ENCODE measurements around the gene TNS3.
A peak's percentile ranks its signal among the peaks of the same experiment; 100 is the strongest.

TNS3 gene

DNA sequence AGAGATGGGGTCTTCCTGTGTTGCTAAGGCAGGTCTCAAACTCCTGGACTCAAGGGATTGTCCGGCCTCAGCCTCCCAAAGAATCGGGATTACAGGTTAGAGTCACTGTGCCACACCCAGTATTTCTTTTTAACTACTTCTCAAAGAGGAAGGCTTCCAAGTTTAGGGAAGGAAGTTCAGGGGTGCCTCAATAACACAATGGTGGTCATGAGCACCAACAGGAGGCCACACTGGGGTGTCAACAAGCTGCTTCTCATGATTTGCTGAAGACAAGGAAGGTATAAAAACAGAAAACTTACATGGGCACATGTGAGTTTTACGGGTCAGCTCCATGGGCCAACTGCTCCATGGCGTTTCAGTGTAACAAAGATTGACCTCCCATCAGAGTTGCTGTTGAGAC is 160.5 kb downstream of the TNS3 start:
- DNase-seq (ENCODE audit: low read depth, low spot score), result no peak
- in situ Hi-C loops (cut with HindIII; ENCODE audit: low sequenced_read_pairs), result no loop called here
- H3K4me3 ChIP-seq (ENCODE audit: low read depth, low read length), result no peak overlapping the region
- TF ChIP-seq, protein P1, sequence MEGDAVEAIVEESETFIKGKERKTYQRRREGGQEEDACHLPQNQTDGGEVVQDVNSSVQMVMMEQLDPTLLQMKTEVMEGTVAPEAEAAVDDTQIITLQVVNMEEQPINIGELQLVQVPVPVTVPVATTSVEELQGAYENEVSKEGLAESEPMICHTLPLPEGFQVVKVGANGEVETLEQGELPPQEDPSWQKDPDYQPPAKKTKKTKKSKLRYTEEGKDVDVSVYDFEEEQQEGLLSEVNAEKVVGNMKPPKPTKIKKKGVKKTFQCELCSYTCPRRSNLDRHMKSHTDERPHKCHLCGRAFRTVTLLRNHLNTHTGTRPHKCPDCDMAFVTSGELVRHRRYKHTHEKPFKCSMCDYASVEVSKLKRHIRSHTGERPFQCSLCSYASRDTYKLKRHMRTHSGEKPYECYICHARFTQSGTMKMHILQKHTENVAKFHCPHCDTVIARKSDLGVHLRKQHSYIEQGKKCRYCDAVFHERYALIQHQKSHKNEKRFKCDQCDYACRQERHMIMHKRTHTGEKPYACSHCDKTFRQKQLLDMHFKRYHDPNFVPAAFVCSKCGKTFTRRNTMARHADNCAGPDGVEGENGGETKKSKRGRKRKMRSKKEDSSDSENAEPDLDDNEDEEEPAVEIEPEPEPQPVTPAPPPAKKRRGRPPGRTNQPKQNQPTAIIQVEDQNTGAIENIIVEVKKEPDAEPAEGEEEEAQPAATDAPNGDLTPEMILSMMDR (IDR thresholded peaks at IDR 0.05; ENCODE audit: low read depth, low read length), result no peak

DNA sequence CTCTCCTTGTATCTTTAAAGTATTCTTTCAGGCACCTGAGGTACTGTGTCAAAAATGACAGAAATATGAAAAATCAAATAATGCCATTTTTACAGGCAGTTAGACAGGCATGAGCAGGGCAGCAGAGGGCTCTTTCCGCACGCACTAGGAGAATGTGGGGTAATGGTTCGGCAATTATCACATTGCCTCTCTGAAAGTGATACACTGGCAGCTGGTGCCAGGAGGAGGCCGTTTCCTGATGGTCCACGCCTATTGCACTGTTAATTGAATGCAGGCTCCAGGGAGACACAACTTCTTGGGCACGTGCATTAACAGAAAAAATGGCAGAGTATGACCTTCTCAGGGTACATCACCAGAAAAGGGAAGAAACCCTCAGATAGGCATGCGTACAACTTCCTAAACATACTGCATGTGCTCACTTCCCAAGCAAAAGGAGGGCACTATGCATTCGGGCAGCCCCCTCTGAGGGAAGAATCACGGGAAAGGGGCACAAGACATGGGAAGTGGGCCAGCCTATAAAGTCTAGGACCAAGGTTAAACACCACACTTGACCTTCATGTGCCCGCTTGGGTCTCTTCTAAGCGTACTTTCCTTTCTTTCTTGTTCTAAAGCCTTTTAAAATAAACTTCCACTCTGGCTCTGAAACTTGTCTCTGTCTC is 161.7 kb downstream of the TNS3 start:
- no peak for DNase-seq (ENCODE audit: low read depth, low spot score)
- in situ Hi-C loops (cut with HindIII; ENCODE audit: low sequenced_read_pairs), result no loop called here
- TF ChIP-seq, protein P1 (IDR thresholded peaks at IDR 0.05; ENCODE audit: low read depth, low read length), result no peak
- no peak overlapping the region for H3K4me3 ChIP-seq (ENCODE audit: low read depth, low read length)

DNA sequence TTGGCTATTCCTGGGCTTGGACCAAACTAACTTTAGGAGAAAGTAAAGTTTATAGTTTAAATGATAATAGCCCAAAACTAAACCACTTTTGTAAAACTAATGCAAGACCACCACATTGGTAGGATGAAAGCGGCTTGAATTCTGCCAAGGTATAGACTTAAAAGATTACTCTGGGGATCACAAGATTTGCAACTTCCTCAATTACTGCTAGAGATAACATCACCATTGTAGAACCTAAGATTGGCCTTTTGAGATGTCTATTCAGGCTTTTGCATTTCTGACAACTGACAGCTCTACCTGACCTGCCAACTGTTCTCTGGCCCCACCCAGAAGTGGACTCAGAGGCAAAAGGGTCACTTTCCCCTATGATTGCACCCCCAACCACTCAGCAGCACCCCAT is 162.4 kb downstream of the TNS3 start:
- in situ Hi-C loops (cut with HindIII; ENCODE audit: low sequenced_read_pairs), result no loop called here
- no peak overlapping the region for H3K4me3 ChIP-seq (ENCODE audit: low read depth, low read length)
- TF ChIP-seq, protein P1 (IDR thresholded peaks at IDR 0.05; ENCODE audit: low read depth, low read length), result no peak
- no peak for DNase-seq (ENCODE audit: low read depth, low spot score)

DNA sequence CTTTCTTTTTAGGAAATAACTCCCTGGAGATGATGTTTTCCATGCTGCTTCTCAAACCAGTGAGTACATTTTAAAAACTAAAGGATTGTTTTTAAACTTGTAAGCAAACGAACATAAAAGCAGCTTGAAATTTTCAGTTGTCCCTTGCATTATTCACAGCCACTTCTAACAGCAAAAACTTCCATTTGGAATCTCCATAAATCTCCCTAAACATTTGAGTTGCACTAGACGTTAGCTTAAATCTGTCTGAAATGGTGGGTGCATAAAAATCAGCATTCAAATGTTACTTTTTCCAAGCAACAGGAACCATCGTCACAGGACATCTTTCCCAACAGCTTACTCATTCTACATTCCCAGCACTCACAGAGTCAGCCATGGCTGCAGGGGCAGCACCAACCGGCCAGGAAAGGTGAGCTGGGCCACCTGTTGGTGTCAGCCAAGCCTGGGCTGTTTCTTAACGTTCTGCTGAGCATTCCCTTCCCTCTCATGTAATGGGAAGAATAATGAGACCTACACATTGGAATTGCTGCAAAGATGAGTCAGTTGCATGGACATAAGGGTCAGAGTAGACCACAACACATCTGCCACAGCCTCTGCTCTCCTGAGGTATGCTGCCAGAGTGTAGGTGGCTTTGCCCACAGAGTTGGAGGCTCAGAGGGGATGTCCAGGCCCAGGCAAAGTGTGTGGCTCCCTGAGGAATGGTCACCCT is 163.2 kb downstream of the TNS3 start:
- DNase-seq (ENCODE audit: low read depth, low spot score), result peak; percentile 71

DNA sequence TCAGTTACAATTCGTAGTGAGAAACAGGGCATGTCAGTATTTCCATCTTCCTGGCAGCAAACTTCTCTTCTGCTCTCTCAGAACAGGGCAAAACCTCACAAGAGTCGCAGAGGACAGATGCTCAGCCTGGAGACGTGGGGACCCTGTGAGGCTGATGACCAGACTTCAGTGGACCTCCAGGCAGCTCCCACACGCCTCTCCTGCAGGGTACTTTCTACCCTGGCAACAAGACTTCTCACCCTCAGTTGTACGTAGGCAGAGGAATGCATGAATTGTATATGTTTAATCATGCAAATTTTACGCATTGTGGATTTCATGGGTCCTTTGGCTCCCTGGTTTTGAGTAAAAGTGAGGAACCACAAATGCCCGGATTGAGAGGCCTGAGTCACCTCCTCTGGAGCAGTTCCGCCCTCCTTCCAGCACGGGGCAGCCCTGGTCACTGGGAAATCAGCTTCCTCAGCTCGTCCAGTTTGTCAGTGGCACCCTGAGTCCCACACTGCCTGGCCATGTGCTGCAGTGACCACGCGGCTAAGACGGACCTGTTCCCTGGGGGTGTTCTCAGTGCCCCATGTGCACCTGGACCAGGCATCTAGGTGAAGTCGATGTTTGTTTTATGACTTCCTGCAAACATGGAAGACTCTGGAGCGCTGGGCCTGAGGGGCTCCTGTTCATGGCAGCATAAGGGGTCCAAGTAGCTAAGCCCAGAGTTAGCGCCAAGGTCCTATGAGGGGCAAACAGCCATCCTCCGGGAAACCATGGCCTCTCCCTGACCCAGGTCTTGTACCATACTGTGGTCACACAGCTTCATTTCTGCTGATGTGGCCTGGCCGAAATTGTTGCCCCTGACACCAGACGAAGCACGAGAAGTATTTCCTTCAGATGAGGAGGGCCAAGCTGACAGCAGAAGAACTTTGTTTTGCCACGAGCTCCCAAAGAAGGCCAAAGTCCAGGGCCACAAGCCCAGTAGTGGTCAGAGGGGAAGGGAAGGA is 165.1 kb downstream of the TNS3 start:
- no peak overlapping the region for H3K4me3 ChIP-seq (ENCODE audit: low read depth, low read length)
- TF ChIP-seq, protein P1 (IDR thresholded peaks at IDR 0.05; ENCODE audit: low read depth, low read length), result peak; percentile 25
- peak; percentile 22 for DNase-seq (ENCODE audit: low read depth, low spot score)
- in situ Hi-C loops (cut with HindIII; ENCODE audit: low sequenced_read_pairs), result no loop called here

More for the DNA sequence above, 163.2 kb downstream of the TNS3 start:
- in situ Hi-C loops (cut with HindIII; ENCODE audit: low sequenced_read_pairs), result no loop called here
- H3K4me3 ChIP-seq (ENCODE audit: low read depth, low read length), result no peak overlapping the region
- TF ChIP-seq, protein P1 (IDR thresholded peaks at IDR 0.05; ENCODE audit: low read depth, low read length), result no peak
